ENCODE data around the gene SENP2.
"Not testable (repeated sequence)": the region's sequence is repeated elsewhere in the genome, so short reads cannot be mapped to it uniquely, and the experiment has no call there.

The SENP2 gene

DNA sequence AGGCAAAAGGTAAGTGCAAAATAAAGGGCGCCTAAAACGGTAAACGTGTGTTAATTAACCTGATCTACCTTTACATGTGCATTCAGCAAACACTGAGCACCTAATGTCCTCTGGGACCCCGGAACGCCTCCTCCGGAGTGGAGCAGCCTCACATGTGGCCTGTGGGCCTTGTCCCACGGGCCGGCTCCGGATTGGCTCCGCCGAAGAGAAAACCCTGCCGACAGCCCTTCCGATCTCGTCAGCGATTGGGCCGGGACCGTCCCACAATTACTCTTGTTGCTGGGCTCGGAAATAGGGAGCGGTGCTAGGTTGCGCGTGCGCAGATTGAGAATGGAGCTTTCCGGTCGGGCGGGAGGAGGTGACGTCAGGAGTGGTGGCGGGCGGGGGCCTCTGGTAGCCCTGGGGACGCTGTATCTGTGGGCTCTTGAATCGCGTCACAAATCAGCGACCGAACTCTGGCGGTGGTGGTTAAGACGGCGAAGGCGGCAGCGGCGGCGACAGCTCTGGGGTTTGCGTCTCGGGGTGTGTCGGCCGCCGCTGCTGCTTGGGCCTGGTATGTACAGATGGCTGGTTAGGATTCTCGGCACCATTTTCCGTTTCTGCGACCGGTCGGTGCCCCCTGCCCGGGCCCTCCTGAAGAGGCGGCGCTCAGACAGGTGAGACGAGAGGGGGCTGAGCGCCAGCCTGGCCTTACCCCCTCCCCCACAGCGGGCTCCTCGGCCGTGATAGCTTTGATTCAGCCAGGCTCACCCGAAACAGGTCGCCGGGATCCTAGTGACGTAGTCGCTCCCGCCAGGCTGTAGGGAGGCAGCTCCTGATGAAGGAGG is at the start of gene SENP2:
TSS of gene SENP2 (plus strand) at position 437 of the 827 bp plus-strand sequence. CDS start at position 556, 119 bp downstream.
- peak; percentile 99 for DNase-seq

DNA sequence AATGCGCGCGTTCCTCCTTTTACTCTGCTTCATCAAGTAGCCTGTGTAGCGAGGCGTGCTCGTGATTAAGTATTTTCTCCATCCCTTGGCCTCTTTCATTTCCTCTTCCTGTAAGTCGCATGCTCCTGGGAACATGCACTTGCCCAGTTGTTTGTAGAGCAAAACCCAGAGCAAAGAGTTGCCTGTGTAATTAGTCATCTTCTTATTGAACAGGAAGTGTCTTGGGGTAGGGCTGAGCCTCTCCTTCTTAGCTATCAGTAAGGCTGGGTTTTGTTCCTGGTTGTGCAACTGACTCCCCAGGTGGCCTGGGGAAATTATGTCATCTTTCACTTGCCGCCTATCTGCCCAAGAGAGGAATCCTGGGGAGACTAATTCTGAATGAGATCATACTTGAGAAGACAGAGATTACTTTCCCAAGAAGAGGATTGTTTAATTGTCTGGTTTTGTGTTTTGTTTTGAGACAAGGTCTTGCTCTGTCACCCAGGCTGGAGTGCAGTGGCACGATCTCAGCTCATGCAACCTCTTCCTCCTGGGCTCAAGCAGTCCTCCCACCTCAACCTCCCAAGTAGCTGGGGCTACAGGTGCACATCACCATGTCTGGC is 48.6 kb upstream of the SENP2 start:
- no peak for DNase-seq

- DNase-seq: no peak
Observed at GRCh38 chr3:185539934-185540333, 46.2 kb upstream of the SENP2 start.

DNA sequence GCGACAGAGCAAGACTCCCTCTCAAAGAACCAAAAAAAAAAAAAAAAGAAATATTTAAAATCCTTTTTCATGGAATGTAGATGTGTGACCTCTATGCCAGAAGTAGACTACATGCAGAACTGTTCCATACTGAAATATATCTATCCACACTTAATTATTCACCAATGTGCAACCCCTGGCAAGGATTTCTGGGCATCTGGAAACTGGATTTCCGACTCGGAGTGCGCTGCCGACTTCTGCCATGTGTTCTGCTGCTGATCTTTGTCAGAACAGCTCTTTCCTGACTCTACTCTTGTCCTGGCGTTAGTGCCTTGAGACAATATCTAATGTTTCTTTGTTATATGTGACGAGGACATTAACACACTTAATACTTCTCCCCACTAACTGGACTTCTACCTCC is 45.4 kb upstream of the SENP2 start:
- no peak for DNase-seq

- DNase-seq: no peak
Observed at GRCh38 chr3:185549122-185549521, 37.0 kb upstream of the SENP2 start.

DNA sequence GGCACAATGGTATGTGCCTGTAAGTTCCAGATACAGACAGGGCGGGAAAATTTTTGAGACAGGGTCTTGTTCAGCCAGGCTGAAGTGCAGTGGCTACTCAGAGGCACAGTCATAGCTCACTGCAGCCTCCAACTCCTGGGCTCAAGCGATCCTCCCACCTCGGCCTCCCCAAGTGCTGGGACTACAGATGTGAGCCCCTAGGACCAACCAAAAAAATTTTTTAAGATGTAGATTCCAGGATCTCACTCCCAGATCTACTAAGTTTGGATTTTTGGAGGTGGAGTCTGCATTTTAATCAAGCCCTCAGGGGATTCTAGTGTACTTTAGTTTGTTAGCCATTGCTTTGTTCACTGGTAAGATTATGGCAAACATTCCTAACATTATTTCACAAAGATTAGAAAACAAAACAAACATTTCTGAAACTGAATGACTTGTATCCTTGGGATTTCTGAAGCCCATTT is 36.4 kb upstream of the SENP2 start:
- DNase-seq: no peak

- DNase-seq: no peak
Observed at GRCh38 chr3:185552358-185552877, 33.7 kb upstream of the SENP2 start, which contains the start of gene LIPH. Gene LIPH (minus strand): TSS chr3:185552588. CDS start chr3:185552471, 117 bp downstream.

GRCh38 chr3:185555101-185555501 is 31.0 kb upstream of the SENP2 start:
- DNase-seq: no peak

DNA sequence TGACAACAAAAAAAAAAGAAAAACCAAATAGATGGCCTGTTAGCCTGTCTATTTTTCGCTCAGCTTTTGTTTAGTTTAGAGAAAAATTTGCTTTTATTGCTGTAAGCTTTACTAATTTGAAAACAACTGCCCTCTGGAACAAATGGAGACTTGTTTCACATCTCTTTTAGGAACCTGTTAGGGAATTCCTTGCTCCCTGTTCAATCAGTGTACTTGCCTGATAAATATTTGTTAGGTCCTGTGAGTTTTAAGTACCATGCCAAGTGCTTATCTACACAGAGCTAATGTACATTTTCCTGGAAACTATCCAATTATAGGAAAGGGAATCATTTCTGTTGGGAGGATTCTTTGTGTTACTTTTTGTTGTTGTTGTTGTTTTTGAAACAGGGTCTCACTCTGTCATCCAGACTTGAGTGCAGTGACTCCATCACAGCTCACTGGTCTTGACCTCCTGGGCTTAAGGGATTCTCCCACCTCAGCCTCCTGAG is 30.2 kb upstream of the SENP2 start:
- no peak for DNase-seq

DNA sequence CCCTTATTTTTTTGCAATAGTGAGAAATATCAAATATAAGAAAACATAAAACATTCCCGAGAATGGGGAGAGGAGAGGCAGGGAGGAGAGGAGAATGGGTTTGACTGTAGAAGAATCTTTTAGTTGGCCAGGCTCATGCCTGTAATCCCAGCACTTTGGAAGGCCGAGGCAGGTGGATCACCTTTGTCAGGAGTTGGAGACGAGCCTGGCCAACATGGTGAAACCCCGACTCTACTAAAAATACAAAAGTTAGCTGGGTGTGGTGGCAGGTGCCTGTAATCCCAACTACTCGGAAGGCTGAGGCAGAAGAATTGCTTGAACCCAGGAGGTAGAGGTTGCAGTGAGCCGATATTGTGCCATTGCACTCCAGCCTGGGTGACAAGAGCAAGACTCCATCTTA is 29.5 kb upstream of the SENP2 start:
- DNase-seq: not testable (repeated sequence)

- DNase-seq: no peak
Observed at GRCh38 chr3:185558395-185558794, 27.7 kb upstream of the SENP2 start.

GRCh38 chr3:185559706-185560090 is 26.4 kb upstream of the SENP2 start:
- DNase-seq: no peak

DNA sequence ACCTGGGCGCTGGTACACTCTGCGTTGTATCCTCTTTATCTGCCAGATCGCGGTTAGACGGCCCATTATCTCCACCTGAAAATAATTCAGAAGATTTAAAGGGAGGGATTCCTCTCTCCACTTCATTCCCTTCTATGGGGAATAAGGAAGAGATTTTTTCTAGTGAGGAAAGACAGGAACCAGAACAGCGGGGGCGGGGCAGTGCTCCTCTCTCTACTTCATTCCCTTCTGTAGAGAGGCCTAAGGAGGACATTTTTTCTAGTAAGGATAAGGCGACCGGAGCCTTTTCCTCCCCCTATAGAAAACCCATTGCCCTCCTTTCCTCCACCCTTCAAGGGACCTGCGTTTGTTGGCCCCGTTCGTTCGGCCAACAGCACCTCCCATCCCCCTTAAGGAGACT is 25.4 kb upstream of the SENP2 start:
- no peak for DNase-seq

GRCh38 chr3:185561374-185561943 is 24.6 kb upstream of the SENP2 start:
- DNase-seq: no peak

- no peak for DNase-seq
Observed at GRCh38 chr3:185561958-185562357, 24.1 kb upstream of the SENP2 start.

DNA sequence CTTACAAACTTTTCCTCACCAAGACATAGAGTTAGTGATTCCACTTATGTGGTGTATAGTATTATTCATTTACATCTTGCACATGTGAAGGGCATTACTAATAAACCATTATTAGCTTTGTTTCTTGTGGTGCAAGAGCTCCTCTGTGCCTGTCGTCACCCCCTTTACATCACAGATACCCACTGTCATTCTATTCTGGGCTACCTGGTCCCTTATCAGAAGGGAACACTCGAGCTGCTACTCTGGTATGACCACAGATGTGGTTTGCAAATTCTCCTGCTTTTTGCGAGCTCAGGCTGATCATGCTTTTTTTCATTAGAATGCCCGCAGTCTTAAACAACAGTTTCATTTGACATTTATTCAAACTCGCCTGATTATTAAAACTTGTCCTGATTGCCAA is 13.9 kb upstream of the SENP2 start:
- no peak for DNase-seq

GRCh38 chr3:185575108-185575869 is 10.8 kb upstream of the SENP2 start:
- peak; percentile 84 for DNase-seq

DNA sequence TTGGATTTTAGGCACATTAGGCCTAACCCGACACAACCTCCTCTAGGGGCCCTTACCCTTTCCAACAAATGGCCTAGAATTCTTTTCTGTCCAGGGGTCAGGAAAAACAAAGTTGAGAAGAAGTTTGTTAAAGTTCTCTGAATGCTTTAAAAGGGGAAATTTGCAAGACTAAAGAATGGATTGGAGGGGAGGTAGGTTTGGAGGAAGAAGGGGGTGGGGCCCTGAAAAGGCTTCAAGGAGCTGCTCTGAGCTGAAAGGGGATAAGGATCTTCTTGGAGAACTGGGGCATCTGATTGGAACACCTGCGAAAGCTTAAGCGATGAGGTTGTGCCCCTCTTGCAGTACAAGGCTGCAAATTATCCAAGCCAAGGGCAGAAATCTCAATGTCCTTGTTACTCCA is 3.9 kb upstream of the SENP2 start:
- no peak for DNase-seq

DNA sequence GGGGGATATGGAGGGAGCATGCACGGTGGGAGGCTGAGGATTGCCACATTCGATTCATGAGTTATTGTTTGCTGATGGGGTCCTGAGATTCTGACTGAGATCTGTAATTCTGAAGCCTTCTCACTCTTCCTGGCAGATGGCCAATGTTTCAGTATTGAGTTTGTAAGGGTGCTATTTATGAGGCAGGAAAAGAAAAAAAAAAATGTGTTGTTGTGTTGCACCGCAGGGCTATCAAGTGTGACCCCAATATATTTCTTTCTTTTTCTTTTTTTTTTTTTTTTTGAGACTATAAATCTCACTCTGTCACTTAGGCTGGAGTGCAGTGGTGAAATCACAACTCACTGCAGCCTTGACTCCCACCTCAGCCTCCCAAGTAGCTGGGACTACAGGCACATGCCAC is 3.2 kb upstream of the SENP2 start:
- DNase-seq: no peak

DNA sequence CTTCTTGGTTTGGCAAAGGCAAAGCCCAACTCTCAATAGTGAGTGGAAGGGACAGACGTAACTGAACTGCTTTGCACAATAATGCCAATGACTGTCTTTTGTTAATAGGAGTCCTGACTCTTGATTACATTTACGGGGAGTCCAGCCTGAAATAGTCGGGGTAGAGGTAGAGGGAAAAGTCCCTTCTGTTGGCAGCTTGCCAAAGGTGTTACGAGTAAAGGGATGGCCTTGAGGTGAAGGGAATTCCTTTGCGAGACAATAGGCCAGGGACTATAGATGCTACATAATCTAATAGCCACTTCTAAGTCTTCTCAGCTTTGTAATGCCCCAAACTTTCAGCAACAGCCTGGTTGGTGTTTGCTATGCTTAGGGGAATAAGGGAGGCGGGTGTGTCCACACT is 2.2 kb upstream of the SENP2 start:
- no peak for DNase-seq

GRCh38 chr3:185584686-185585085 is 1.4 kb upstream of the SENP2 start:
- DNase-seq: no peak

DNA sequence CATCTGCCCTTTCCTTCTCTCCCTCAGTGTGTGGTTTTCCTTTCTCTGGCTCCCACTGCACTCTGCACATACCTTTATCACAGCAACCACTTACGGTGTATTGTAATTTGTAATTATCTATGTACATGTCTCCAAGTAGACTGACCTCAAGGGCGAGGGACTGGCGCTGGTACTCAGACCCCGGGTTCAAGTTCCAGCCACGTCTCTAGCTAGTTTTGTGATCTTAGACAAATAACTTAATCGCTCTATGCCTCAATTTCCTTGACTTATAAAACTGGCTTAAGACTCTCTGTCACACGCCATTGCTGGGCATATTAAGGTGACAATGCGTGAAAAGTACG is 607 bp upstream of the SENP2 start:
- DNase-seq: no peak

DNA sequence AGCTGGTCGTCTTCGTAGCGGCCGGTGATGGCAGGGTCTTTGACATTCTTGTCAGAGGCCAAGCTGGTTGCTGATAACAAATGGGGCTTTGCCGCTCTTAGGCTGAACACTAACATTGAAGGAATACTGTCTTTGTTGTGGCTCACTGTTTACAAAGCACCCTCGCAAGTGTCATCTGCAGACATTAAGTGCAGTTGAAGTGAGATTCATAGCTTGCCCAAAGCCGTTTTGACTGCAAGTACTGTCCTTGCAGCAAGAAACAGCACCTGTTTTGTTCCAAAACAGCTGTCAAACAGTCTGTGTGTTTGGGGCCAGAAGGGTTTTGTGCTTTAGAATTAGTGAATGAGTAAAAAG is 568 bp downstream of the SENP2 start:
- no peak for DNase-seq
